Muscle of leg (tissue), 11 donors: ENCODE results near the gene NET1. TPM values are rescaled to one million over a fixed set of nuclear protein-coding genes. Genes with fewer than 3 reads are reported as not detected.

Experiments used
- DNase-seq: peaks from one replicate; pipeline ENCODE4 v3.0.0; 2013
- H3K27ac ChIP-seq: one replicate; pipeline ENCODE4 v1.5.1; 2013; ENCODE audit warnings: mild to moderate bottlenecking, low read length, control low read depth
- H3K27me3 ChIP-seq: one replicate; pipeline ENCODE4 v1.6.1; 2013; ENCODE audit warnings: low read length; ENCODE audit not compliant: control insufficient read depth, insufficient read depth
- H3K36me3 ChIP-seq: one replicate; pipeline ENCODE4 v1.6.1; 2013; ENCODE audit warnings: low read length; ENCODE audit not compliant: control insufficient read depth, insufficient read depth
- H3K4me1 ChIP-seq: one replicate; pipeline ENCODE4 v1.6.1; 2013; ENCODE audit warnings: low read length; ENCODE audit not compliant: control insufficient read depth, insufficient read depth
- H3K4me3 ChIP-seq: one replicate; pipeline ENCODE4 v1.5.1; 2013; ENCODE audit warnings: low read length, control low read depth
- H3K9me3 ChIP-seq: replicated peaks from 2 replicates; pipeline ENCODE4 v1.6.1; 2013; ENCODE audit warnings: low read depth, low read length; ENCODE audit not compliant: control insufficient read depth
- WGBS: methylation state at CpG from one replicate; pipeline ENCODE4 v1.1.5; 2013; ENCODE audit warnings: missing lambda C conversion rate; ENCODE audit not compliant: insufficient coverage; 5-methylcytosine and 5-hydroxymethylcytosine counted together
- polyA plus RNA-seq, 8 donors: library from polyadenylated mRNA; unstranded; fragments of 120-200 nt; gene quantifications; one replicate each; pipeline versions ENCODE4 v1.2.1 to v1.2.3, GENCODE V29; 2013; ENCODE audit warnings: inconsistent platforms in 1 of 8, low replicate concordance in 1 of 8; ENCODE audit not compliant: insufficient read length in 8 of 8, insufficient read depth in 1 of 8
- total RNA-seq: library from RNA; stranded (reverse); fragments of 120-200 nt; gene quantifications from one replicate; pipeline ENCODE4 v1.2.4, GENCODE V29; 2013

The NET1 gene
- total and polyA plus RNA-seq, 9 donors: 87.4 to 127 (median 104) TPM

- H3K36me3 ChIP-seq: no peaks in the 10 kb centered on the region
- H3K9me3 ChIP-seq: no peaks in the 10 kb centered on the region
- H3K27me3 ChIP-seq: no peaks in the 10 kb centered on the region
- H3K4me1 ChIP-seq: peaks cover 8% of the 10 kb centered on the region
- no peak for DNase-seq
- H3K27ac ChIP-seq: no peak overlapping the region
- 92% methylated on average over 61 of the region's 61 CpGs for WGBS
- H3K4me3 ChIP-seq: no peak overlapping the region
Observed at GRCh38 chr10:5498791-5499492, 86.6 kb downstream of the NET1 start.

- Histone ChIP-seq H3K4me3 (no peak within 1 kb of the TSS), H3K27me3 (no peaks in the 10 kb centered on the region), H3K27ac (no peak within 1 kb of the TSS), H3K9me3 (no peaks in the 10 kb centered on the region), H3K36me3 (no peaks in the 10 kb centered on the region), H3K4me1 (peaks cover 8% of the 10 kb centered on the region)
- DNase-seq: no peak
- WGBS: 100% methylated on average over 3 of the region's 10 CpGs
Observed at GRCh38 chr10:5499493-5500140, 87.3 kb downstream of the NET1 start, which contains the start of gene CALML5. Gene CALML5, minus strand, starts transcription at chr10:5499570. Its CDS starts 132 bp downstream, at chr10:5499438.

GRCh38 chr10:5500162-5500670 lies 87.9 kb downstream of the NET1 start:
- 91% methylated on average over 4 of the region's 7 CpGs for WGBS
- no peak for DNase-seq
- Histone ChIP-seq H3K4me1 (peaks cover 8% of the 10 kb centered on the region), H3K27me3 (no peaks in the 10 kb centered on the region), H3K27ac (no peak overlapping the region), H3K4me3 (no peak overlapping the region), H3K9me3 (no peaks in the 10 kb centered on the region), H3K36me3 (no peaks in the 10 kb centered on the region)

GRCh38 chr10:5500910-5501309 lies 88.6 kb downstream of the NET1 start:
- no peaks in the 10 kb centered on the region for H3K27me3 ChIP-seq
- no peaks in the 10 kb centered on the region for H3K36me3 ChIP-seq
- DNase-seq: no peak
- H3K27ac ChIP-seq: no peak overlapping the region
- H3K4me3 ChIP-seq: no peak overlapping the region
- 38% methylated on average over 2 of the region's 5 CpGs for WGBS
- H3K4me1 ChIP-seq: peaks cover 8% of the 10 kb centered on the region
- H3K9me3 ChIP-seq: no peaks in the 10 kb centered on the region

- Histone ChIP-seq H3K36me3 (no peaks in the 10 kb centered on the region), H3K4me3 (no peak overlapping the region), H3K27ac (no peak overlapping the region), H3K27me3 (no peaks in the 10 kb centered on the region), H3K4me1 (peaks cover 8% of the 10 kb centered on the region), H3K9me3 (no peaks in the 10 kb centered on the region)
- 59% methylated on average over 10 of the region's 12 CpGs for WGBS
- DNase-seq: no peak
Observed at GRCh38 chr10:5502061-5502521, 89.7 kb downstream of the NET1 start.

GRCh38 chr10:5502571-5503476 lies 90.5 kb downstream of the NET1 start:
- 80% methylated on average over 10 of the region's 14 CpGs for WGBS

GRCh38 chr10:5503477-5503835 lies 91.1 kb downstream of the NET1 start:
- no peaks in the 10 kb centered on the region for H3K36me3 ChIP-seq
- H3K4me1 ChIP-seq: peaks cover 8% of the 10 kb centered on the region
- no CpG with 5 or more reads among the region's 3 CpGs for WGBS
- no peaks in the 10 kb centered on the region for H3K9me3 ChIP-seq
- DNase-seq: no peak
- H3K4me3 ChIP-seq: no peak overlapping the region
- no peaks in the 10 kb centered on the region for H3K27me3 ChIP-seq
- H3K27ac ChIP-seq: no peak overlapping the region

More at GRCh38 chr10:5502571-5503476, 90.5 kb downstream of the NET1 start:
- Histone ChIP-seq H3K4me3 (no peak overlapping the region), H3K9me3 (no peaks in the 10 kb centered on the region), H3K27me3 (no peaks in the 10 kb centered on the region), H3K27ac (no peak overlapping the region), H3K4me1 (peaks cover 8% of the 10 kb centered on the region), H3K36me3 (no peaks in the 10 kb centered on the region)
- DNase-seq: no peak

GRCh38 chr10:5504146-5505072 lies 92.1 kb downstream of the NET1 start:
- H3K4me3 ChIP-seq: no peak overlapping the region
- no peaks in the 10 kb centered on the region for H3K36me3 ChIP-seq
- no peak for DNase-seq
- no peaks in the 10 kb centered on the region for H3K27me3 ChIP-seq
- peaks cover 8% of the 10 kb centered on the region for H3K4me1 ChIP-seq
- 83% methylated on average over 10 of the region's 18 CpGs for WGBS
- H3K27ac ChIP-seq: no peak overlapping the region
- no peaks in the 10 kb centered on the region for H3K9me3 ChIP-seq

GRCh38 chr10:5506246-5506645 lies 93.9 kb downstream of the NET1 start:
- no peaks in the 10 kb centered on the region for H3K27me3 ChIP-seq
- WGBS: no CpG with 5 or more reads among the region's 2 CpGs
- no peak for DNase-seq
- H3K36me3 ChIP-seq: no peaks in the 10 kb centered on the region
- peaks cover 6% of the 10 kb centered on the region for H3K4me1 ChIP-seq
- H3K27ac ChIP-seq: no peak overlapping the region
- H3K4me3 ChIP-seq: no peak overlapping the region
- no peaks in the 10 kb centered on the region for H3K9me3 ChIP-seq
